HepG2 (cell line): ENCODE results near the gene DDX19B. TPM values are rescaled to one million over a fixed set of nuclear protein-coding genes. Genes with fewer than 3 reads are reported as not detected.

Source experiments
- CC2D1A ChIP-seq: sonication (generic); formaldehyde crosslinking; IDR thresholded peaks from 2 replicates; pipeline ENCODE4 v1.8.1; 2023; ENCODE audit warnings: mild to moderate bottlenecking, missing genetic modification reagents
- CHD4 ChIP-seq: fragments of 200-600 bp; sonication (generic); IDR thresholded peaks from 2 replicates; pipeline ENCODE4 v1.7.0; 2017; ENCODE audit warnings: mild to moderate bottlenecking, low read length, borderline replicate concordance
- DDIT3 ChIP-seq: sonication (generic); formaldehyde crosslinking; IDR thresholded peaks from 2 replicates; pipeline ENCODE4 v1.4.0; 2020; ENCODE audit warnings: mild to moderate bottlenecking, missing genetic modification reagents
- DR1 ChIP-seq: sonication (generic); formaldehyde crosslinking; IDR thresholded peaks from 2 replicates; pipeline ENCODE4 v1.8.0; 2021; ENCODE audit warnings: mild to moderate bottlenecking, missing genetic modification reagents, inconsistent platforms
- IKZF4 ChIP-seq: sonication (generic); formaldehyde crosslinking; IDR thresholded peaks from 2 replicates; pipeline ENCODE4 v1.5.1; 2020; ENCODE audit warnings: borderline replicate concordance, mild to moderate bottlenecking, low read depth, missing genetic modification reagents; ENCODE audit errors: not compliant biosample characterization
- KDM2A ChIP-seq: sonication (generic); formaldehyde crosslinking; IDR thresholded peaks from 2 replicates; pipeline ENCODE4 v1.4.0; 2020; ENCODE audit warnings: low read depth, missing genetic modification reagents, borderline replicate concordance
- KLF12 ChIP-seq: sonication (generic); formaldehyde crosslinking; IDR thresholded peaks from 2 replicates; pipeline ENCODE4 v1.4.0; 2020; ENCODE audit warnings: missing genetic modification reagents, borderline replicate concordance
- MEIS2 ChIP-seq: sonication (generic); formaldehyde crosslinking; IDR thresholded peaks from 2 replicates; pipeline ENCODE4 v1.9.0; 2021; ENCODE audit warnings: mild to moderate bottlenecking, missing genetic modification reagents
- MTA3 ChIP-seq: sonication (generic); formaldehyde crosslinking; IDR thresholded peaks from 2 replicates; pipeline ENCODE4 v1.4.0; 2020; ENCODE audit warnings: missing genetic modification reagents
- NFIC ChIP-seq: IDR thresholded peaks from 2 replicates; pipeline ENCODE4 v1.6.1; 2012; ENCODE audit warnings: mild to moderate bottlenecking, low read length, inconsistent platforms
- NPAS2 ChIP-seq: sonication (generic); formaldehyde crosslinking; IDR thresholded peaks from 2 replicates; pipeline ENCODE4 v1.8.0; 2022; ENCODE audit warnings: mild to moderate bottlenecking, missing genetic modification reagents, borderline replicate concordance
- NR2F2 ChIP-seq: IDR thresholded peaks from 2 replicates; pipeline ENCODE4 v1.6.1; 2012; ENCODE audit warnings: low read depth, inconsistent platforms, borderline replicate concordance
- PHB2 ChIP-seq: fragments of 450-650 bp; IDR thresholded peaks from 2 replicates; pipeline ENCODE4 v1.6.1; 2018; ENCODE audit not compliant: partially characterized antibody
- PHF20 ChIP-seq: sonication (generic); formaldehyde crosslinking; IDR thresholded peaks from 2 replicates; pipeline ENCODE4 v1.5.0; 2020; ENCODE audit warnings: mild to moderate bottlenecking, missing genetic modification reagents
- RBFOX2 ChIP-seq: fragments of 200-400 bp; formaldehyde crosslinking; IDR thresholded peaks from 2 replicates; pipeline ENCODE4 v1.6.1; 2017; ENCODE audit warnings: low read depth, mild to moderate bottlenecking, low read length
- RFXANK ChIP-seq: IDR thresholded peaks from 2 replicates; pipeline ENCODE4 v1.6.1; 2016
- SP2 ChIP-seq: sonication (generic); formaldehyde crosslinking; IDR thresholded peaks from 2 replicates; pipeline ENCODE4 v1.5.1; 2020; ENCODE audit warnings: mild to moderate bottlenecking, missing genetic modification reagents
- STAG1 ChIP-seq: sonication (generic); formaldehyde crosslinking; IDR thresholded peaks from 2 replicates; pipeline ENCODE4 v1.4.0; 2020; ENCODE audit warnings: missing genetic modification reagents
- TBL1XR1 ChIP-seq: fragments of 150-350 bp; IDR thresholded peaks from 2 replicates; pipeline ENCODE4 v1.6.1; 2014; ENCODE audit warnings: borderline replicate concordance, low read length; ENCODE audit not compliant: partially characterized antibody
- THYN1 ChIP-seq: sonication (generic); formaldehyde crosslinking; IDR thresholded peaks from 2 replicates; pipeline ENCODE4 v1.8.1; 2023; ENCODE audit warnings: low read depth, mild to moderate bottlenecking, moderate library complexity, missing genetic modification reagents, borderline replicate concordance
- ZEB1 ChIP-seq: IDR thresholded peaks from 2 replicates; pipeline ENCODE4 v1.6.1; 2012; ENCODE audit warnings: mild to moderate bottlenecking, low read depth, inconsistent platforms; ENCODE audit not compliant: insufficient replicate concordance
- ZNF274 ChIP-seq: sonication (generic); formaldehyde crosslinking; IDR thresholded peaks from 2 replicates; pipeline ENCODE4 v1.5.1; 2020; ENCODE audit warnings: mild to moderate bottlenecking, missing genetic modification reagents
- ZNF549 ChIP-seq: sonication (generic); formaldehyde crosslinking; IDR thresholded peaks from 2 replicates; pipeline ENCODE4 v1.5.0; 2020; ENCODE audit warnings: missing genetic modification reagents
- ZNF629 ChIP-seq: sonication (generic); formaldehyde crosslinking; conservative IDR thresholded peaks from 2 replicates; pipeline ENCODE4 v1.5.0; 2020; ENCODE audit warnings: missing genetic modification reagents
- ZNF672 ChIP-seq: sonication (generic); formaldehyde crosslinking; IDR thresholded peaks from 2 replicates; pipeline ENCODE4 v1.8.1; 2022; ENCODE audit warnings: missing genetic modification reagents
- polyA plus RNA-seq, 8 experiments: library from polyadenylated mRNA; depleted of rRNA in 3 of 8; stranded (reverse) in 7 of 8; unstranded in 1 of 8; fragments of >200 nt; fragmentation: Illumina TruSeq in 4 of 8; extraction: Trizol in 4 of 8; gene quantifications; 2 replicates each; pipeline versions ENCODE4 v1.2.1 to v1.2.3, GENCODE V29; 2011 to 2016; ENCODE audit warnings: low read depth in 4 of 8, missing spikeins in 1 of 8, mixed read lengths in 1 of 8; ENCODE audit not compliant: insufficient read depth in 1 of 8
- total RNA-seq, 5 experiments: library from RNA; depleted of rRNA; stranded (reverse); fragments of >200 nt; fragmentation: Illumina TruSeq; extraction: Trizol; gene quantifications; 2 replicates each; pipeline ENCODE4 v1.2.3, GENCODE V29; 2016; ENCODE audit warnings: low read depth in 1 of 5
- TF ChIP-seq, protein P1 (sequence below): sonication (generic); formaldehyde crosslinking; IDR thresholded peaks from 2 replicates; pipeline ENCODE4 v1.4.0; 2020; ENCODE audit warnings: mild to moderate bottlenecking, missing genetic modification reagents, borderline replicate concordance
- TF ChIP-seq, protein P2 (sequence below): IDR thresholded peaks from 2 replicates; pipeline ENCODE4 v1.6.1; 2016; ENCODE audit warnings: mild to moderate bottlenecking

DDX19B gene
- total and polyA plus RNA-seq, 2 of the 13 experiments (the other 11 are each of a cell fraction or from before 2014, with no cell fraction given) = 36.2 to 40.0 TPM

DNA sequence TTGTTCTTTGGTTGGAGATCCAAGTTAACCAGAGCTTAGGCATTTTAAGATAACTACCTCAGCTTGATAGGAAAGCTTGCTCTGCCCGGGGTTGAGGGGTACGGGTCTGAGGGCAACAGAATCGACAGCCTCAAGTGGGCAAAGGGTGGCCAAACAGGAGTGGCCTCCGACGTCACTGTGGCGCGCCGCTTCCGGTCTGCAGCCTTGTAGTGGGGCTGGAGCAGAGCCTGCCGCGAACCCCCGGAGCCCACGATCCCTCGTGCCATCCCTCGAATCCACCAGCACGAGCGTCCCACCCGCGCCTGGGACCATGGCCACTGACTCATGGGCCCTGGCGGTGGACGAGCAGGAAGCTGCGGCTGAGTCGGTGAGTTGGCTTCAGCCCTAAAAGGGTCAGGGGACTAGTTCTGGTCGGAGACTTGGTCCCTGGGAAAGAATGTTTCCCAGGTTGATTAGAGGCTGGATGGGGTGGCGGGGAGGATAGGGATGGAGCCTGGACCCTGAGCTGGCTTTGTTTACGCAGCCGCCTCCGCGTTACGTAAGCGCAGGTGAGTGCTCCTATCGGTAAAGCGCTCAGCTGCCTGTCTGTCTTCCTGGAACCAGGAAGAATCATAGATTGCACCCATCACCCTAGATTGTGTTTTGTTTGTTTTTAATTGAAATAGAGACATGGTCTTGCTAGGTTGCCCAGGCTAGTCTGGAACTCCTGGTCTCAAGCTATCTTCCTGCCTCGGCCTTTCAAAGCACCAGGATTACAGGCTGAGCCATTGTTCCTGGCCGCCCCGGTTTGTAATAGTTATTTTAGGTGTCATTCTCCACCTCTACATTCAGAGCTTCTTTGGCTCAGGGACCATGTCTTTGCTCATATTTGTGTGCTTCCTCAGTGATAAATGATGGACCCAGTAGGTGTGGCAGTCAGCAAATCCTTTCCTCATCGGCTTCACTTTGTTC, at the start of gene DDX19B (continued):
- TF ChIP-seq, protein P1, sequence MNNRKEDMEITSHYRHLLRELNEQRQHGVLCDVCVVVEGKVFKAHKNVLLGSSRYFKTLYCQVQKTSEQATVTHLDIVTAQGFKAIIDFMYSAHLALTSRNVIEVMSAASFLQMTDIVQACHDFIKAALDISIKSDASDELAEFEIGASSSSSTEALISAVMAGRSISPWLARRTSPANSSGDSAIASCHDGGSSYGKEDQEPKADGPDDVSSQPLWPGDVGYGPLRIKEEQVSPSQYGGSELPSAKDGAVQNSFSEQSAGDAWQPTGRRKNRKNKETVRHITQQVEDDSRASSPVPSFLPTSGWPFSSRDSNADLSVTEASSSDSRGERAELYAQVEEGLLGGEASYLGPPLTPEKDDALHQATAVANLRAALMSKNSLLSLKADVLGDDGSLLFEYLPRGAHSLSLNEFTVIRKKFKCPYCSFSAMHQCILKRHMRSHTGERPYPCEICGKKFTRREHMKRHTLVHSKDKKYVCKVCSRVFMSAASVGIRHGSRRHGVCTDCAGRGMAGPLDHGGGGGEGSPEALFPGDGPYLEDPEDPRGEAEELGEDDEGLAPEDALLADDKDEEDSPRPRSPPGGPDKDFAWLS (CRISPR knock-in tag) = no peak; the same call in 1 of the 2 replicates
- no peak for TF ChIP-seq NR2F2
- TF ChIP-seq SP2 (CRISPR knock-in tag) = peak; percentile 62; the same call in 1 of the 2 replicates
- TF ChIP-seq ZEB1 = peak; percentile 99
- no peak for TF ChIP-seq CHD4
- TF ChIP-seq RFXANK (CRISPR knock-in tag) = no peak; the same call in 1 of the 2 replicates
- TF ChIP-seq NFIC = no peak
- no peak for TF ChIP-seq PHB2
- TF ChIP-seq RBFOX2 = peak; percentile 96
- TF ChIP-seq THYN1 (CRISPR knock-in tag) = 0 out of 2 replicates have a peak, but pooled peaks have one; percentile 22
- TF ChIP-seq ZNF629 (CRISPR knock-in tag) = no peak
- TF ChIP-seq PHF20 (CRISPR knock-in tag) = peak; percentile 94
- no peak for TF ChIP-seq CC2D1A (CRISPR knock-in tag)
- no peak for TF ChIP-seq ZNF549
- no peak for TF ChIP-seq DDIT3 (CRISPR knock-in tag)
- TF ChIP-seq STAG1 = no peak
- TF ChIP-seq, protein P2, sequence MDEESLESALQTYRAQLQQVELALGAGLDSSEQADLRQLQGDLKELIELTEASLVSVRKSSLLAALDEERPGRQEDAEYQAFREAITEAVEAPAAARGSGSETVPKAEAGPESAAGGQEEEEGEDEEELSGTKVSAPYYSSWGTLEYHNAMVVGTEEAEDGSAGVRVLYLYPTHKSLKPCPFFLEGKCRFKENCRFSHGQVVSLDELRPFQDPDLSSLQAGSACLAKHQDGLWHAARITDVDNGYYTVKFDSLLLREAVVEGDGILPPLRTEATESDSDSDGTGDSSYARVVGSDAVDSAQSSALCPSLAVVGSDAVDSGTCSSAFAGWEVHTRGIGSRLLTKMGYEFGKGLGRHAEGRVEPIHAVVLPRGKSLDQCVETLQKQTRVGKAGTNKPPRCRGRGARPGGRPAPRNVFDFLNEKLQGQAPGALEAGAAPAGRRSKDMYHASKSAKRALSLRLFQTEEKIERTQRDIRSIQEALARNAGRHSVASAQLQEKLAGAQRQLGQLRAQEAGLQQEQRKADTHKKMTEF = peak; percentile 97
- TF ChIP-seq ZNF672 (CRISPR knock-in tag) = no peak
- TF ChIP-seq KDM2A (CRISPR knock-in tag) = peak; percentile 97
- peak; percentile 92 for TF ChIP-seq IKZF4 (CRISPR knock-in tag)
- no peak; the same call in 1 of the 2 replicates for TF ChIP-seq DR1
- TF ChIP-seq MEIS2 = 0 out of 2 replicates have a peak, but pooled peaks have one; percentile 19
- TF ChIP-seq ZNF274 = peak; percentile 96
- TF ChIP-seq MTA3 = no peak
- TF ChIP-seq KLF12 = 0 out of 2 replicates have a peak, but pooled peaks have one; percentile 10
- no peak for TF ChIP-seq NPAS2 (CRISPR knock-in tag)
- peak; percentile 35 for TF ChIP-seq TBL1XR1
